Thymus (tissue), 11 donors: ENCODE results near the gene SMARCC1. TPM values are rescaled to one million over a fixed set of nuclear protein-coding genes. Genes with fewer than 3 reads are reported as not detected.

ENCODE experiments used
- DNase-seq, 9 donors: peaks; one replicate each; pipeline ENCODE4 v3.0.0-alpha.2; 2013; ENCODE audit warnings: low spot score in 9 of 9, low read depth in 6 of 9, missing footprints in 1 of 9
- H3K27ac ChIP-seq, 2 donors: one replicate each; pipeline ENCODE4 v1.5.1; 2013; ENCODE audit warnings: control low read depth in 1 of 2, low read depth in 1 of 2, low read length in 1 of 2, mild to moderate bottlenecking in 1 of 2, moderate library complexity in 1 of 2
- H3K27me3 ChIP-seq, 2 donors: one replicate each; pipeline ENCODE4 v1.5.1; 2013; ENCODE audit warnings: low read length in 1 of 2; ENCODE audit not compliant: control insufficient read depth in 2 of 2, insufficient read depth in 1 of 2
- H3K36me3 ChIP-seq, 2 donors: one replicate each; pipeline ENCODE4 v1.5.1; 2013; ENCODE audit warnings: low read length in 1 of 2, mild to moderate bottlenecking in 1 of 2, moderate library complexity in 1 of 2; ENCODE audit not compliant: control insufficient read depth in 2 of 2, insufficient read depth in 2 of 2
- H3K4me1 ChIP-seq, 2 donors: one replicate each; pipeline ENCODE4 v1.5.1; 2013; ENCODE audit warnings: low read length in 2 of 2; ENCODE audit not compliant: control insufficient read depth in 2 of 2, insufficient read depth in 2 of 2
- H3K4me3 ChIP-seq, 2 donors: one replicate each; pipeline ENCODE4 v1.5.1; 2013; ENCODE audit warnings: low read length in 2 of 2, control low read depth in 1 of 2, mild to moderate bottlenecking in 1 of 2
- H3K9me3 ChIP-seq, 2 donors: one replicate each; pipeline ENCODE4 v1.5.1; 2013; ENCODE audit warnings: low read length in 1 of 2, mild to moderate bottlenecking in 1 of 2; ENCODE audit not compliant: control insufficient read depth in 2 of 2, insufficient read depth in 1 of 2
- WGBS: extraction: QIAGEN DNeasy Blood & Tissue Kit; methylation state at CpG from one replicate; pipeline ENCODE4 v1.1.7; 2013; 5-methylcytosine and 5-hydroxymethylcytosine counted together
- polyA plus RNA-seq: library from polyadenylated mRNA; stranded (reverse); fragments of 200-250 nt; gene quantifications from one replicate; pipeline ENCODE4 v1.2.3, GENCODE V29; 2013
- total RNA-seq: library from RNA; stranded (reverse); fragments of 120-200 nt; gene quantifications from one replicate; pipeline ENCODE4 v1.2.4, GENCODE V29; 2013
- donor health status: healthy.

The SMARCC1 gene
- total and polyA plus RNA-seq, 2 donors = 19.9 to 35.6 TPM

- peaks cover 48 to 82% of the 10 kb centered on the region in 2 donors for H3K36me3 ChIP-seq
- no peaks in the 10 kb centered on the region for H3K9me3 ChIP-seq
- no peak overlapping the region for H3K27ac ChIP-seq
- H3K4me3 ChIP-seq = no peak overlapping the region
- WGBS = 72% methylated on average over 2 of the region's 2 CpGs
- H3K4me1 ChIP-seq = peaks cover 7 to 11% of the 10 kb centered on the region in 2 donors
- H3K27me3 ChIP-seq = no peaks in the 10 kb centered on the region
- DNase-seq = no peak
Measured at GRCh38 chr3:47605652-47606051, 176.0 kb downstream of the SMARCC1 start.

DNA sequence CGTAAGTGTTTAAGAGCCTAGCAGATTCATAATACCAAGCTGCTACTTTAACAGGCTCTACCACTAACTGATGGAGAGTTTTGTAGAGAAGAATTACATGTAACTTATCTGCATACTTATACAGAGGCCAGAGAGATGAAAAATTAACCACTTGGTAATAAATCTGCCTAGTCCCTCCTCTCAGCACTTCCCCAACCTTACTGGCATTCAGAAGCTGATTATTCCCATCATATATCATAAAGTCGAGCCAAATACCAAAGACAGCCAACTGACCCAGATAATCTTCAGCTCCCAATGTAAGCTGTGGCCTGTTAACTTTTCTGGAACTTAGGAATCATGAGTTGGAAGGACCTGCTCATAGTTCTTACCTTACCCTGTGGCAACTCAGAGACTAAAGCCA is 177.5 kb downstream of the SMARCC1 start:
- Histone ChIP-seq H3K36me3 (peaks cover 37 to 80% of the 10 kb centered on the region in 2 donors), H3K27ac (no peak overlapping the region), H3K9me3 (no peaks in the 10 kb centered on the region), H3K4me1 (peaks cover 12 to 16% of the 10 kb centered on the region in 2 donors), H3K27me3 (no peaks in the 10 kb centered on the region), H3K4me3 (no peak overlapping the region)
- DNase-seq = no peak
- WGBS = 93% methylated on average over 2 of the region's 2 CpGs

DNA sequence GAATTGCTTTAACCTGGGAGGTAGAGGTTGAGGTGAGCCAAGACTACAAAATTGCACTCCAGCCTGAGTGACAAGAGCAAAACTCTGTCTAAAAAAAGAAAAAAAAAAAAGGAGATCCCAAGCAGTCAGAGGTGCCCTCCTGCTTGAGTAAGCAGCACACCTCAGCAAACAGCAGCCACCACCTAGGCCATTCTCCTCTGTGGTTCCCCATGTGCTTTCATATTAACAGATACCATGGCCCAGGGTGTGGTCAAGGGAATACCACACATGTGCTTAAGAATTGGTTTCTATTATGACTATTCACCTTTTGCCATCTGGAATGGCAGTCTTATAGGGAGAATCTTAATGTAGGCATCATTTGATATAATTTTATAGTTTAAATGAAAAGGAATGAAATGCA is 178.4 kb downstream of the SMARCC1 start:
- Histone ChIP-seq H3K27me3 (no peaks in the 10 kb centered on the region), H3K4me3 (no peak overlapping the region), H3K4me1 (peaks cover 12 to 16% of the 10 kb centered on the region in 2 donors), H3K9me3 (no peaks in the 10 kb centered on the region), H3K36me3 (peaks cover 31 to 80% of the 10 kb centered on the region in 2 donors), H3K27ac (no peak overlapping the region)
- no peak for DNase-seq

GRCh38 chr3:47601281-47601680 is 180.4 kb downstream of the SMARCC1 start:
- H3K9me3 ChIP-seq = no peaks in the 10 kb centered on the region
- WGBS = 99% methylated on average over 3 of the region's 3 CpGs
- H3K4me1 ChIP-seq = peaks cover 12 to 16% of the 10 kb centered on the region in 2 donors
- peak overlapping the region; percentile 25 to 80 for H3K27ac ChIP-seq
- H3K36me3 ChIP-seq = peaks cover 21 to 74% of the 10 kb centered on the region in 2 donors
- no peaks in the 10 kb centered on the region for H3K27me3 ChIP-seq
- DNase-seq = peak in 2 of 9 donors; percentile 11 to 32
- no peak overlapping the region for H3K4me3 ChIP-seq

GRCh38 chr3:47594792-47595191 is 186.9 kb downstream of the SMARCC1 start:
- Histone ChIP-seq H3K36me3 (peaks cover 27 to 69% of the 10 kb centered on the region in 2 donors), H3K27ac (no peak overlapping the region), H3K27me3 (no peaks in the 10 kb centered on the region), H3K4me1 (no peaks in the 10 kb centered on the region), H3K9me3 (no peaks in the 10 kb centered on the region), H3K4me3 (no peak overlapping the region)
- WGBS = 93% methylated on average over 3 of the region's 3 CpGs
- no peak for DNase-seq

DNA sequence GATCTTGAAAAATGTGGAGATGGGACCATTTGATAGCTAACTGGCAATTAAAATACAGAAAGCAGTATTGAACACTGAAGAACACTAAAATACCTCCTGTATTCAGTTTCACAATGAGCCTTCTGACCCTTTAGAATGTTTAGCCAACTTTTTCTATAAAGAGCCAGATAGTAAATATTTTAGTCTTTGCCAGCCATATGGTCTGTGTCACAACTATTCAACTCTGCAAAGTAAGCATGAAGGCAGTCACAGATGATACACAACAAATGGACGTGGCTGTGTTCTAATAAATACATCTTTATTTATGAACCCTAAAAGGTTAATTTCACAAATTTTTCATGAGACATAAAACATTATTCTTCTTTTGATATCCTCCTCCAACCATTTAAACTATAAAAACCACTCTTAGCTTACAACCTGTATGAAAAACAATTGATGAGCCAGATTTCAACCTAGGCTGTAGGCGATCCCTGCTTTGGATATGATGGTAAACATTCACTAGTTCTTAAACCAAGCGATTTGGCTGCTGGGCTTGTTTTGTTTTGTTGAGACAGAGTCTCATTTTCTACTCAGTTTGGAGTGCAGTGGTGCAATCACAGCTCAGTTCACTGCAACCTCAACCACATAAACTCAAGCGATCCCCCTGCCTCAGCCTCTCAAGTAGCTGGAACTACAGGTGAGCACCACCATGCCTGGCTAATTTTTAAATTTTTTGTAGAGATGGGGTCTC is 189.5 kb downstream of the SMARCC1 start:
- H3K4me3 ChIP-seq = no peak overlapping the region
- no peaks in the 10 kb centered on the region for H3K9me3 ChIP-seq
- WGBS = 95% methylated on average over 4 of the region's 4 CpGs
- no peaks in the 10 kb centered on the region for H3K4me1 ChIP-seq
- no peak overlapping the region for H3K27ac ChIP-seq
- no peaks in the 10 kb centered on the region for H3K27me3 ChIP-seq
- no peak for DNase-seq
- H3K36me3 ChIP-seq = peaks cover 41 to 71% of the 10 kb centered on the region in 2 donors

DNA sequence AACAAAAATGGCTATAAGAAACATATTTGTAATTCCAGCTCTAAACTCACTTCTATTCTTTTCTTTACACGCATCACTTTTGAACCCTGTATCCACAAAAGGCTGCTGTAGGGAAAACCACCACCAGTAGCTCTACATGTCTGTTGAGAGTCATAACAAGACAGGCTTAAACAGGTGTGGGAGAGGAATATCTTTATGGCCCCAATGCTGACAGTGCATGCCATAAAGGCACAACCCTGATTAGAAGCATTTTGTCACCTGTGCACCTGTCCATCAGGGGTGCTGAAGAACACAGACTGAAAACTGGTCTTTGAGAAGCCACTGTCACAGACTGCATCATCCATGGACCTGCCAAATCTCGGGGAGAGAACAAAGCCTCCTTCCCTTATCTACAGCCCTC is 191.5 kb downstream of the SMARCC1 start:
- WGBS = 97% methylated on average over 2 of the region's 2 CpGs
- no peaks in the 10 kb centered on the region for H3K27me3 ChIP-seq
- no peak overlapping the region for H3K4me3 ChIP-seq
- H3K9me3 ChIP-seq = no peaks in the 10 kb centered on the region
- no peak for DNase-seq
- H3K4me1 ChIP-seq = no peaks in the 10 kb centered on the region
- H3K36me3 ChIP-seq = peaks cover 54 to 84% of the 10 kb centered on the region in 2 donors
- H3K27ac ChIP-seq = no peak overlapping the region

GRCh38 chr3:47588587-47588986 is 193.1 kb downstream of the SMARCC1 start:
- H3K36me3 ChIP-seq = peaks cover 47 to 79% of the 10 kb centered on the region in 2 donors
- DNase-seq = no peak
- no peaks in the 10 kb centered on the region for H3K9me3 ChIP-seq
- no peak overlapping the region for H3K27ac ChIP-seq
- H3K27me3 ChIP-seq = no peaks in the 10 kb centered on the region
- no peak overlapping the region for H3K4me3 ChIP-seq
- H3K4me1 ChIP-seq = no peaks in the 10 kb centered on the region
- whole genome bisulfite sequencing = 99% methylated on average over 4 of the region's 4 CpGs

DNA sequence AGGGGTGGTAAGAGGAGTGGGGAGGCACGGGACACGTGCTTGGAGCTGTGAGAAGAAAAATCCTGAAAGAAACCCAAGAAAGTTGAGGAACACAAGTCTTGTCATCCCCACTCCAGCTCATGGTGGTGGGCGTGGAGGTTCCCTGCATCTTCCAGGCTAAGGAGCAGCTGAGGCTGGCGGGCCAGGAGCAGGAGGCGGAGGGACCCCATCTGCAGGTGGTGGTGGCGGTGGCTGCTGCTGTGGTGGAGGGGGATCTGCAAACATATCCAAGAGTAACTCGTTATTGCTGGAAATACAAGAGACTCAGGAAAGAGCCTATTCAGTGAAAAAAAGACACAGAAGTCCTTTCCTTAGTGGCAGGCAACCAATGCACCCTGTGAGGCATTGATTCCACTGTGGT is 193.6 kb downstream of the SMARCC1 start:
- no peak for DNase-seq
- Histone ChIP-seq H3K27me3 (no peaks in the 10 kb centered on the region), H3K9me3 (no peaks in the 10 kb centered on the region), H3K4me3 (no peak overlapping the region), H3K4me1 (no peaks in the 10 kb centered on the region), H3K27ac (no peak overlapping the region), H3K36me3 (peaks cover 47 to 73% of the 10 kb centered on the region in 2 donors)
- WGBS = over 99% methylated on average over 7 of the region's 7 CpGs
